Karpas-422 (cell line): Measurements from ENCODE around the gene PLD5. TPM values are rescaled to one million over a fixed set of nuclear protein-coding genes. Genes with fewer than 3 reads are reported as not detected.
"Not testable (repeated sequence)": the region's sequence is repeated elsewhere in the genome, so short reads cannot be mapped to it uniquely, and the experiment has no call there.

Experiments
- DNase-seq: peaks from one replicate; pipeline ENCODE4 v3.0.0-alpha.2; 2015
- H2AFZ ChIP-seq: fragments of 200-600 bp; sonication (generic); 2 replicates; pipeline ENCODE4 v1.6.1; 2014; ENCODE audit warnings: antibody characterized with exemption, low read length, mixed read lengths
- H3K27ac ChIP-seq: fragments of 200-600 bp; sonication (generic); 2 replicates; pipeline ENCODE4 v1.5.1; 2014; ENCODE audit warnings: mild to moderate bottlenecking, low read length, moderate library complexity
- H3K27me3 ChIP-seq: fragments of 200-600 bp; sonication (generic); 2 replicates; pipeline ENCODE4 v1.6.1; 2014; ENCODE audit warnings: low read length, mixed read lengths
- H3K36me3 ChIP-seq: fragments of 200-600 bp; sonication (generic); 2 replicates; pipeline ENCODE4 v1.6.1; 2014; ENCODE audit warnings: low read length, mixed read lengths; ENCODE audit not compliant: insufficient read depth
- H3K4me1 ChIP-seq: fragments of 200-600 bp; sonication (generic); 2 replicates; pipeline ENCODE4 v1.6.1; 2014; ENCODE audit warnings: mild to moderate bottlenecking, low read length, mixed read lengths
- H3K4me2 ChIP-seq: fragments of 200-600 bp; sonication (generic); 2 replicates; pipeline ENCODE4 v1.6.1; 2014; ENCODE audit warnings: low read length, low read depth, mild to moderate bottlenecking; ENCODE audit not compliant: poor library complexity, severe bottlenecking
- H3K4me3 ChIP-seq: fragments of 200-600 bp; sonication (generic); 2 replicates; pipeline ENCODE4 v1.5.1; 2014; ENCODE audit warnings: mild to moderate bottlenecking, antibody characterized with exemption, low read length, mixed read lengths
- H3K79me2 ChIP-seq: fragments of 200-600 bp; sonication (generic); 2 replicates; pipeline ENCODE4 v1.6.1; 2014; ENCODE audit warnings: mild to moderate bottlenecking, low read length, mixed read lengths
- H3K9ac ChIP-seq: fragments of 200-600 bp; sonication (generic); 2 replicates; pipeline ENCODE4 v1.6.0; 2014; ENCODE audit warnings: low read length
- H3K9me2 ChIP-seq: fragments of 200-600 bp; sonication (generic), shearing (Covaris generic); replicated peaks from 2 replicates; pipeline ENCODE4 v1.6.0; 2014; ENCODE audit warnings: mild to moderate bottlenecking, low read length, moderate library complexity; ENCODE audit not compliant: insufficient read depth
- H3K9me3 ChIP-seq: fragments of 300-700, 200-600 bp; sonication (generic); 2 replicates; pipeline ENCODE4 v1.6.1; 2014; ENCODE audit warnings: low read length, mixed read lengths
- H4K20me1 ChIP-seq: fragments of 200-600 bp; sonication (generic); 2 replicates; pipeline ENCODE4 v1.6.1; 2014; ENCODE audit warnings: mild to moderate bottlenecking, antibody characterized with exemption, low read length, low read depth; ENCODE audit not compliant: insufficient read depth
- total RNA-seq: library from RNA; depleted of rRNA; stranded (reverse); fragments of >200 nt; shearing (Covaris generic); gene quantifications from 2 replicates; pipeline ENCODE4 v1.2.3, GENCODE V29; 2014; ENCODE audit warnings: low replicate concordance

Gene PLD5
- total RNA-seq, 1 experiment from 2014 or later = not detected

GRCh38 chr1:242059976-242060375 is 464.5 kb downstream of the PLD5 start:
- Histone ChIP-seq H3K27ac (no peak overlapping the region), H3K9ac (no peak overlapping the region), H3K79me2 (no peaks in the 10 kb centered on the region), H3K9me2 (no peaks in the 10 kb centered on the region), H4K20me1 (no peaks in the 10 kb centered on the region), H3K4me2 (no peak overlapping the region), H3K4me3 (no peak overlapping the region), H3K27me3 (no peaks in the 10 kb centered on the region), H3K36me3 (no peaks in the 10 kb centered on the region), H3K4me1 (peaks cover 6% of the 10 kb centered on the region), H3K9me3 (no peaks in the 10 kb centered on the region), H2AFZ (no peak overlapping the region)
- DNase-seq = no peak

- H3K79me2 ChIP-seq, H3K9me3 ChIP-seq, DNase-seq, H3K36me3 ChIP-seq, H2AFZ ChIP-seq, H3K9ac ChIP-seq, H3K4me3 ChIP-seq, H3K9me2 ChIP-seq, H3K4me1 ChIP-seq, H3K4me2 ChIP-seq, H3K27ac ChIP-seq, H3K27me3 ChIP-seq, H4K20me1 ChIP-seq: not testable (repeated sequence)
These were observed 465.9 kb downstream of the PLD5 start for GRCh38 chr1:242058582-242058981.

- not testable (repeated sequence) for H4K20me1 ChIP-seq, H3K4me1 ChIP-seq, H3K4me3 ChIP-seq, H2AFZ ChIP-seq, H3K9ac ChIP-seq, H3K36me3 ChIP-seq, H3K79me2 ChIP-seq, H3K9me3 ChIP-seq, DNase-seq, H3K9me2 ChIP-seq, H3K27me3 ChIP-seq, H3K4me2 ChIP-seq, H3K27ac ChIP-seq
These were observed 466.3 kb downstream of the PLD5 start for GRCh38 chr1:242058181-242058580.

GRCh38 chr1:242057745-242058115 is 466.8 kb downstream of the PLD5 start:
- Histone ChIP-seq H2AFZ (no peak overlapping the region), H3K9me2 (no peaks in the 10 kb centered on the region), H3K36me3 (no peaks in the 10 kb centered on the region), H3K27ac (no peak overlapping the region), H3K79me2 (no peaks in the 10 kb centered on the region), H3K4me1 (peaks cover 4% of the 10 kb centered on the region), H3K4me2 (no peak overlapping the region), H3K27me3 (no peaks in the 10 kb centered on the region), H3K4me3 (no peak overlapping the region), H3K9ac (no peak overlapping the region), H3K9me3 (no peaks in the 10 kb centered on the region), H4K20me1 (no peaks in the 10 kb centered on the region)
- DNase-seq = no peak

- Histone ChIP-seq H3K27ac (no peak overlapping the region), H3K9me2 (no peaks in the 10 kb centered on the region), H3K9me3 (no peaks in the 10 kb centered on the region), H3K4me3 (no peak overlapping the region), H3K4me2 (no peak overlapping the region), H3K36me3 (no peaks in the 10 kb centered on the region), H3K27me3 (no peaks in the 10 kb centered on the region), H4K20me1 (no peaks in the 10 kb centered on the region), H3K79me2 (no peaks in the 10 kb centered on the region), H3K4me1 (no peaks in the 10 kb centered on the region), H2AFZ (no peak overlapping the region), H3K9ac (no peak overlapping the region)
- no peak for DNase-seq
These were observed 467.3 kb downstream of the PLD5 start for GRCh38 chr1:242056988-242057744.

GRCh38 chr1:242055749-242056320 is 468.7 kb downstream of the PLD5 start:
- Histone ChIP-seq H3K27me3 (no peaks in the 10 kb centered on the region), H3K9me3 (no peaks in the 10 kb centered on the region), H3K4me1 (no peaks in the 10 kb centered on the region), H3K4me2 (no peak overlapping the region), H3K79me2 (no peaks in the 10 kb centered on the region), H2AFZ (no peak overlapping the region), H3K36me3 (no peaks in the 10 kb centered on the region), H3K4me3 (no peak overlapping the region), H3K27ac (no peak overlapping the region), H4K20me1 (no peaks in the 10 kb centered on the region), H3K9me2 (no peaks in the 10 kb centered on the region), H3K9ac (no peak overlapping the region)
- no peak for DNase-seq

- DNase-seq = no peak
- no peaks in the 10 kb centered on the region for H3K36me3 ChIP-seq
- H2AFZ ChIP-seq = no peak overlapping the region
- no peak overlapping the region for H3K4me2 ChIP-seq
- H3K79me2 ChIP-seq = no peaks in the 10 kb centered on the region
- H3K9ac ChIP-seq = no peak overlapping the region
- no peak overlapping the region for H3K27ac ChIP-seq
- H3K27me3 ChIP-seq = no peaks in the 10 kb centered on the region
- no peak overlapping the region for H3K4me3 ChIP-seq
- H3K9me2 ChIP-seq = no peaks in the 10 kb centered on the region
- no peaks in the 10 kb centered on the region for H3K4me1 ChIP-seq
- H4K20me1 ChIP-seq = no peaks in the 10 kb centered on the region
- no peaks in the 10 kb centered on the region for H3K9me3 ChIP-seq
These were observed 481.3 kb downstream of the PLD5 start for GRCh38 chr1:242043165-242043564.

- no peak overlapping the region for H3K4me3 ChIP-seq
- no peak for DNase-seq
- H3K36me3 ChIP-seq = no peaks in the 10 kb centered on the region
- H3K27me3 ChIP-seq = no peaks in the 10 kb centered on the region
- H3K27ac ChIP-seq = no peak overlapping the region
- H3K9me2 ChIP-seq = no peaks in the 10 kb centered on the region
- no peaks in the 10 kb centered on the region for H3K9me3 ChIP-seq
- no peaks in the 10 kb centered on the region for H3K4me1 ChIP-seq
- no peaks in the 10 kb centered on the region for H4K20me1 ChIP-seq
- no peak overlapping the region for H3K4me2 ChIP-seq
- no peak overlapping the region for H2AFZ ChIP-seq
- H3K9ac ChIP-seq = no peak overlapping the region
- no peaks in the 10 kb centered on the region for H3K79me2 ChIP-seq
These were observed 490.1 kb downstream of the PLD5 start for GRCh38 chr1:242034392-242034791.
